ENCODE results near the gene TBC1D14.

DNA sequence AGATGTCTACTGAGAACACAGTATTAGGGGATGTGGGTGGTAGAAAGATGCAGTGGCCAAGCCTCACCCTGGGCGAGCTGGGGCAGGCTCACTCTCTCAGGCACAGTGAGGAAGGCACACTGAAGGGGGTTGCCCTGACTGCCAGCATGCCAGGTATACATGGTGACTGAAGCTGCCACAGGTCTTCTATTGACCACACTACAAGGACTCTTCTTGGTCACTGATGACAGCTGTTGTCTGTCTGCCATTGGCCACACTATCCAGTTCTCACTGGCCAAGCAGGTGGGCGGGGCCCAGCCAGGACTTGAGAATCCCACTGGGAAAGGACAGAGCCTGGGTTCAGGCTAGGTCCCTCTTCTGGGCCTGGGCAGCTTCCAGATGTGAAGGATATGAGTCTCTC, 39.7 kb upstream of the TBC1D14 start:
- TF ChIP-seq POLR2A (IDR thresholded peaks at IDR 0.05): no peak
- TF ChIP-seq, protein P1, sequence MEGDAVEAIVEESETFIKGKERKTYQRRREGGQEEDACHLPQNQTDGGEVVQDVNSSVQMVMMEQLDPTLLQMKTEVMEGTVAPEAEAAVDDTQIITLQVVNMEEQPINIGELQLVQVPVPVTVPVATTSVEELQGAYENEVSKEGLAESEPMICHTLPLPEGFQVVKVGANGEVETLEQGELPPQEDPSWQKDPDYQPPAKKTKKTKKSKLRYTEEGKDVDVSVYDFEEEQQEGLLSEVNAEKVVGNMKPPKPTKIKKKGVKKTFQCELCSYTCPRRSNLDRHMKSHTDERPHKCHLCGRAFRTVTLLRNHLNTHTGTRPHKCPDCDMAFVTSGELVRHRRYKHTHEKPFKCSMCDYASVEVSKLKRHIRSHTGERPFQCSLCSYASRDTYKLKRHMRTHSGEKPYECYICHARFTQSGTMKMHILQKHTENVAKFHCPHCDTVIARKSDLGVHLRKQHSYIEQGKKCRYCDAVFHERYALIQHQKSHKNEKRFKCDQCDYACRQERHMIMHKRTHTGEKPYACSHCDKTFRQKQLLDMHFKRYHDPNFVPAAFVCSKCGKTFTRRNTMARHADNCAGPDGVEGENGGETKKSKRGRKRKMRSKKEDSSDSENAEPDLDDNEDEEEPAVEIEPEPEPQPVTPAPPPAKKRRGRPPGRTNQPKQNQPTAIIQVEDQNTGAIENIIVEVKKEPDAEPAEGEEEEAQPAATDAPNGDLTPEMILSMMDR (IDR thresholded peaks at IDR 0.05): no peak

Measured in right lobe of liver (tissue), 4 donors.